ENCODE results near the gene KLF15.

KLF15 gene

GRCh38 chr3:126389112-126389793 is 32.0 kb upstream of the KLF15 start:
- DNase-seq (ENCODE audit: low read depth, low spot score) = peak; percentile 86

GRCh38 chr3:126381966-126382365 is 24.8 kb upstream of the KLF15 start:
- DNase-seq (ENCODE audit: low read depth, low spot score) = no peak

GRCh38 chr3:126380011-126380768 is 23.0 kb upstream of the KLF15 start:
- no peak for DNase-seq (ENCODE audit: low read depth, low spot score)

GRCh38 chr3:126378341-126378751 is 21.1 kb upstream of the KLF15 start:
- no peak for DNase-seq (ENCODE audit: low read depth, low spot score)

- no peak for DNase-seq (ENCODE audit: low read depth, low spot score)
Measured at GRCh38 chr3:126377211-126377610, 20.0 kb upstream of the KLF15 start.

GRCh38 chr3:126376444-126376843 is 19.2 kb upstream of the KLF15 start:
- DNase-seq (ENCODE audit: low read depth, low spot score) = no peak

- no peak for DNase-seq (ENCODE audit: low read depth, low spot score)
Measured at GRCh38 chr3:126375835-126376331, 18.7 kb upstream of the KLF15 start.

GRCh38 chr3:126373682-126374601 is 16.7 kb upstream of the KLF15 start:
- no peak for DNase-seq (ENCODE audit: low read depth, low spot score)

- DNase-seq (ENCODE audit: low read depth, low spot score) = no peak
Measured at GRCh38 chr3:126373146-126373613, 16.0 kb upstream of the KLF15 start.

- DNase-seq (ENCODE audit: low read depth, low spot score) = no peak
Measured at GRCh38 chr3:126372413-126373145, 15.4 kb upstream of the KLF15 start.

GRCh38 chr3:126371096-126371705 is 14.0 kb upstream of the KLF15 start:
- DNase-seq (ENCODE audit: low read depth, low spot score) = no peak

GRCh38 chr3:126370606-126371005 is 13.4 kb upstream of the KLF15 start:
- no peak for DNase-seq (ENCODE audit: low read depth, low spot score)

- no peak for DNase-seq (ENCODE audit: low read depth, low spot score)
Measured at GRCh38 chr3:126370055-126370454, 12.8 kb upstream of the KLF15 start.

GRCh38 chr3:126369490-126369889 is 12.3 kb upstream of the KLF15 start:
- DNase-seq (ENCODE audit: low read depth, low spot score) = no peak

GRCh38 chr3:126367316-126367805 is 10.2 kb upstream of the KLF15 start:
- DNase-seq (ENCODE audit: low read depth, low spot score) = no peak

- DNase-seq (ENCODE audit: low read depth, low spot score) = no peak
Measured at GRCh38 chr3:126365351-126366277, 8.4 kb upstream of the KLF15 start.

- no peak for DNase-seq (ENCODE audit: low read depth, low spot score)
Measured at GRCh38 chr3:126364731-126365301, 7.6 kb upstream of the KLF15 start.

- no peak for DNase-seq (ENCODE audit: low read depth, low spot score)
Measured at GRCh38 chr3:126364130-126364695, 7.0 kb upstream of the KLF15 start.

GRCh38 chr3:126361211-126361610 is 4.0 kb upstream of the KLF15 start:
- DNase-seq (ENCODE audit: low read depth, low spot score) = no peak
